Thyroid gland (tissue), 4 donors: Measurements from ENCODE around the gene SPATS2L.

Source experiments
- CTCF ChIP-seq, 6 experiments: fragments of 200-600 bp in 3 of 6; fragments of 450-650 bp in 3 of 6; sonication (generic) in 3 of 6; IDR thresholded peaks; one replicate each; pipeline ENCODE4 v1.5.1; 2016 to 2019; ENCODE audit warnings: antibody characterized with exemption in 6 of 6, mild to moderate bottlenecking in 2 of 6, inconsistent platforms in 1 of 6, moderate library complexity in 1 of 6
- POLR2A ChIP-seq, 2 donors: fragments of 450-650 bp; IDR thresholded peaks; one replicate each; pipeline ENCODE4 v1.6.1; 2017; ENCODE audit warnings: antibody characterized with exemption in 2 of 2, mild to moderate bottlenecking in 2 of 2, moderate library complexity in 1 of 2

- TF ChIP-seq POLR2A (IDR thresholded peaks at IDR 0.05) (no peak), CTCF (IDR thresholded peaks at IDR 0.05) (no peak)
Measured at GRCh38 chr2:200523604-200524003, 217.1 kb downstream of the SPATS2L start.
